H1 (cell line): ENCODE results near the gene PLEKHG4. TPM values are rescaled to one million over a fixed set of nuclear protein-coding genes. Genes with fewer than 3 reads are reported as not detected.

ENCODE experiments used
- CTCF ChIA-PET: fragments of 300-600 bp; sonication (Branson Sonifier 250); formaldehyde crosslinking; loops from one replicate; lab custom pipeline; 2021; ENCODE audit not compliant: partially characterized antibody; lab: Charles Lee
- POLR2A ChIA-PET: fragments of 300-600 bp; sonication (Branson Sonifier 250); formaldehyde crosslinking; loops from one replicate; lab custom pipeline; 2021; ENCODE audit warnings: inconsistent platforms; ENCODE audit not compliant: partially characterized antibody; lab: Charles Lee
- DNase-seq, 2 experiments: peaks; one replicate each; pipeline versions ENCODE4 v3.0.0 to v3.0.0-alpha.2; 2010 to 2022; ENCODE audit warnings: low spot score in 2 of 2, low read depth in 1 of 2, mixed read lengths in 1 of 2
- FAIRE-seq: peaks from 2 replicates; lab custom pipeline; 2011; peaks lifted over from hg19 to GRCh38; lab: Jason Lieb, UNC
- H2AFZ ChIP-seq: 2 replicates; pipeline ENCODE4 v1.8.1; 2012; ENCODE audit warnings: low read length, inconsistent platforms
- H2AK5ac ChIP-seq: 2 replicates; pipeline ENCODE4 v1.6.1; 2013; ENCODE audit warnings: low read depth, low read length
- H2BK120ac ChIP-seq: replicated peaks from 2 replicates; pipeline ENCODE3; 2013; ENCODE audit warnings: low read depth, low read length, inconsistent platforms
- H2BK12ac ChIP-seq: 2 replicates; pipeline ENCODE4 v1.6.1; 2013; ENCODE audit warnings: low read depth, low read length
- H2BK15ac ChIP-seq: 2 replicates; pipeline ENCODE4 v1.6.1; 2013; ENCODE audit warnings: low read length
- H2BK20ac ChIP-seq: 2 replicates; pipeline ENCODE4 v1.6.1; 2013; ENCODE audit warnings: low read length
- H2BK5ac ChIP-seq: 2 replicates; pipeline ENCODE4 v1.6.1; 2013; ENCODE audit warnings: low read depth, low read length
- H3K14ac ChIP-seq: 2 replicates; pipeline ENCODE4 v1.6.1; 2013; ENCODE audit warnings: inconsistent platforms; ENCODE audit not compliant: insufficient read length
- H3K18ac ChIP-seq: 2 replicates; pipeline ENCODE4 v1.6.1; 2013; ENCODE audit warnings: low read length; ENCODE audit errors: extremely low read depth
- H3K23ac ChIP-seq: 2 replicates; pipeline ENCODE4 v1.6.1; 2013; ENCODE audit warnings: inconsistent platforms; ENCODE audit not compliant: insufficient read length
- H3K23me2 ChIP-seq: 2 replicates; pipeline ENCODE4 v1.6.1; 2013; ENCODE audit warnings: low read depth, low read length
- H3K27ac ChIP-seq: 2 replicates; pipeline ENCODE4 v1.6.1; 2011; ENCODE audit warnings: low read depth, low read length, inconsistent platforms
- H3K27me3 ChIP-seq, 4 experiments: replicated peaks in 1 of 4; 1 replicate in 1 of 4; 2 replicates in 3 of 4; pipeline versions ENCODE4 v1.6.1 to v1.8.1; 2011 to 2013; ENCODE audit warnings: low read length in 3 of 4, mild to moderate bottlenecking in 3 of 4, inconsistent platforms in 2 of 4, mixed read lengths in 2 of 4, moderate library complexity in 1 of 4; ENCODE audit not compliant: control insufficient read depth in 3 of 4, insufficient read depth in 3 of 4; ENCODE audit errors: extremely low read depth in 1 of 4
- H3K36me3 ChIP-seq, 4 experiments: 2 replicates each; pipeline versions ENCODE4 v1.6.1 to v1.8.1; 2011 to 2013; ENCODE audit warnings: mild to moderate bottlenecking in 4 of 4, low read length in 3 of 4, moderate library complexity in 2 of 4, control low read depth in 1 of 4, inconsistent platforms in 1 of 4; ENCODE audit not compliant: insufficient read depth in 4 of 4, control insufficient read depth in 2 of 4
- H3K4ac ChIP-seq: replicated peaks from 2 replicates; pipeline ENCODE3; 2013; ENCODE audit warnings: low read length, low read depth, mixed read lengths, inconsistent platforms; ENCODE audit not compliant: insufficient read length
- H3K4me1 ChIP-seq, 4 experiments: replicated peaks in 1 of 4; 1 replicate in 1 of 4; 2 replicates in 3 of 4; pipeline versions ENCODE4 v1.6.1 to v1.8.1; 2011 to 2013; ENCODE audit warnings: low read length in 3 of 4, inconsistent platforms in 2 of 4, mixed read lengths in 1 of 4; ENCODE audit not compliant: insufficient read depth in 4 of 4, control insufficient read depth in 3 of 4
- H3K4me2 ChIP-seq, 2 experiments: 2 replicates each; pipeline versions ENCODE4 v1.6.1 to v1.8.1; 2011 to 2013; ENCODE audit warnings: low read depth in 2 of 2, low read length in 2 of 2, control low read depth in 1 of 2, inconsistent platforms in 1 of 2, mild to moderate bottlenecking in 1 of 2; ENCODE audit not compliant: insufficient read depth in 1 of 2
- H3K4me3 ChIP-seq, 4 experiments: fragments of 200-600, 300-600 bp in 1 of 4; sonication (generic), shearing (Covaris generic), sonication (Bioruptor Twin) in 1 of 4; 2 replicates each; pipeline versions ENCODE4 v1.5.1 to v1.8.1; 2011 to 2016; ENCODE audit warnings: low read length in 4 of 4, low read depth in 3 of 4, control low read depth in 2 of 4, inconsistent platforms in 2 of 4, mild to moderate bottlenecking in 2 of 4, mixed read lengths in 1 of 4, moderate library complexity in 1 of 4; ENCODE audit not compliant: insufficient read depth in 2 of 4; ENCODE audit errors: extremely low read depth in 1 of 4
- H3K56ac ChIP-seq: replicated peaks from 2 replicates; pipeline ENCODE3; 2013; ENCODE audit warnings: low read depth, mild to moderate bottlenecking, mixed read lengths, low read length, inconsistent platforms; ENCODE audit not compliant: insufficient read length
- H3K79me1 ChIP-seq: 2 replicates; pipeline ENCODE4 v1.6.1; 2013; ENCODE audit warnings: low read depth, low read length, control low read depth
- H3K79me2 ChIP-seq, 2 experiments: 2 replicates each; pipeline versions ENCODE4 v1.6.1 to v1.8.1; 2012 to 2013; ENCODE audit warnings: low read length in 2 of 2, mild to moderate bottlenecking in 2 of 2, inconsistent platforms in 1 of 2; ENCODE audit not compliant: insufficient read depth in 2 of 2, control insufficient read depth in 1 of 2
- H3K9ac ChIP-seq, 4 experiments: replicated peaks in 1 of 4; 1 replicate in 1 of 4; 2 replicates in 3 of 4; pipeline versions ENCODE4 v1.6.1 to v1.8.1; 2011 to 2013; ENCODE audit warnings: low read depth in 3 of 4, low read length in 3 of 4, control low read depth in 2 of 4, mild to moderate bottlenecking in 2 of 4, moderate library complexity in 2 of 4, inconsistent platforms in 1 of 4; ENCODE audit errors: extremely low read depth in 1 of 4
- H3K9me3 ChIP-seq, 2 experiments: 2 replicates each; pipeline versions ENCODE4 v1.6.1 to v1.8.1; 2012 to 2013; ENCODE audit warnings: mild to moderate bottlenecking in 2 of 2, moderate library complexity in 2 of 2, control low read depth in 1 of 2, inconsistent platforms in 1 of 2, low read depth in 1 of 2, low read length in 1 of 2, mixed read lengths in 1 of 2; ENCODE audit not compliant: insufficient read depth in 2 of 2
- H4K20me1 ChIP-seq, 2 experiments: replicated peaks in 1 of 2; 2 replicates each; pipeline versions ENCODE3 to v1.8.1; 2011 to 2013; ENCODE audit warnings: inconsistent platforms in 2 of 2, low read length in 2 of 2, mild to moderate bottlenecking in 1 of 2; ENCODE audit not compliant: insufficient read depth in 2 of 2, control insufficient read depth in 1 of 2
- H4K5ac ChIP-seq: 2 replicates; pipeline ENCODE4 v1.6.1; 2013; ENCODE audit warnings: low read length, low read depth, mixed read lengths, inconsistent platforms; ENCODE audit not compliant: insufficient read length
- H4K8ac ChIP-seq: 2 replicates; pipeline ENCODE4 v1.8.0; 2013; ENCODE audit warnings: mild to moderate bottlenecking, moderate library complexity, low read length, inconsistent platforms; ENCODE audit not compliant: insufficient read depth; ENCODE audit errors: extremely low read depth
- H4K91ac ChIP-seq: replicated peaks from 2 replicates; pipeline ENCODE3; 2013; ENCODE audit warnings: low read length, mixed read lengths, inconsistent platforms; ENCODE audit not compliant: insufficient read length
- CHD1 ChIP-seq: IDR thresholded peaks from 2 replicates; pipeline ENCODE4 v1.6.1; 2012; ENCODE audit warnings: low read depth, low read length, improper control_type of control experiment
- EP300 ChIP-seq, 2 experiments: IDR thresholded peaks; 1 replicate in 1 of 2; 2 replicates in 1 of 2; pipeline ENCODE4 v1.6.1; 2011 to 2012; ENCODE audit warnings: low read depth in 2 of 2, low read length in 2 of 2, mild to moderate bottlenecking in 2 of 2, borderline replicate concordance in 1 of 2, inconsistent platforms in 1 of 2, moderate library complexity in 1 of 2
- EZH2 ChIP-seq: fragments of 200-600 bp; sonication (generic); IDR thresholded peaks from 2 replicates; pipeline ENCODE4 v1.7.1; 2012; ENCODE audit warnings: low read depth, mild to moderate bottlenecking, moderate library complexity, low read length, inconsistent platforms; ENCODE audit not compliant: severe bottlenecking
- JUND ChIP-seq: IDR thresholded peaks from 2 replicates; pipeline ENCODE4 v1.6.1; 2011; ENCODE audit warnings: mild to moderate bottlenecking, improper control_type of control experiment, low read length
- NANOG ChIP-seq: IDR thresholded peaks from 2 replicates; pipeline ENCODE4 v1.6.1; 2011; ENCODE audit warnings: low read length, low read depth, mild to moderate bottlenecking, inconsistent platforms; ENCODE audit not compliant: insufficient read depth, poor library complexity, severe bottlenecking
- RAD21 ChIP-seq, 2 experiments: IDR thresholded peaks in 1 of 2; conservative IDR thresholded peaks in 1 of 2; 2 replicates each; pipeline ENCODE4 v1.6.1; 2011; ENCODE audit warnings: low read depth in 2 of 2, low read length in 2 of 2, improper control_type of control experiment in 1 of 2, inconsistent platforms in 1 of 2, mild to moderate bottlenecking in 1 of 2, moderate library complexity in 1 of 2
- RBBP5 ChIP-seq: IDR thresholded peaks from 2 replicates; pipeline ENCODE4 v1.7.1; 2012; ENCODE audit warnings: low read depth, mild to moderate bottlenecking, inconsistent platforms, low read length, moderate library complexity, borderline replicate concordance
- SP1 ChIP-seq: IDR thresholded peaks from 2 replicates; pipeline ENCODE4 v1.6.1; 2011; ENCODE audit warnings: low read depth, low read length
- SUZ12 ChIP-seq: fragments of 200-600 bp; sonication (generic); IDR thresholded peaks from 2 replicates; pipeline ENCODE4 v1.6.1; 2012; ENCODE audit warnings: mild to moderate bottlenecking, inconsistent platforms, low read length, moderate library complexity, mixed read lengths
- TAF1 ChIP-seq: IDR thresholded peaks from 2 replicates; pipeline ENCODE4 v1.6.1; 2011; ENCODE audit warnings: mild to moderate bottlenecking, low read depth, low read length
- TCF12 ChIP-seq: IDR thresholded peaks from 2 replicates; pipeline ENCODE4 v1.6.1; 2011; ENCODE audit warnings: low read depth, mild to moderate bottlenecking, low read length
- WGBS, 2 experiments: shearing (Covaris generic) in 1 of 2; methylation state at CpG; one replicate each; pipeline versions ENCODE4 v1.1.6 to v1.1.7; 2013 to 2015; ENCODE audit warnings: low lambda C conversion rate in 2 of 2, mixed read lengths in 2 of 2, inconsistent platforms in 1 of 2, low coverage in 1 of 2, missing lambda C conversion rate in 1 of 2; ENCODE audit not compliant: insufficient replicate concordance in 2 of 2, insufficient coverage in 1 of 2, insufficient read length in 1 of 2; ENCODE audit errors: extremely low coverage in 1 of 2, missing lambda C conversion rate in 1 of 2; 5-methylcytosine and 5-hydroxymethylcytosine counted together
- polyA plus RNA-seq, 7 experiments: library from polyadenylated mRNA; depleted of rRNA in 3 of 7; stranded (reverse) in 5 of 7; unstranded in 2 of 7; fragments of >200 nt in 5 of 7; fragments of 200-250 nt in 2 of 7; gene quantifications; 1 replicate in 5 of 7; 2 replicates in 1 of 7; 4 replicates in 1 of 7; pipeline versions ENCODE4 v1.2.1 to v1.2.3, GENCODE V29; 2011 to 2013; ENCODE audit warnings: missing spikeins in 2 of 7, mixed read lengths in 2 of 7
- total RNA-seq: library from RNA; stranded (reverse); fragmentation: NEBNext Ultra II Directional; extraction: Animal tissue kit (Norgen Biotek cat#: 25700); gene quantifications from 2 replicates; pipeline ENCODE4 v1.2.1, GENCODE V29; 2021
- TF ChIP-seq, protein P1 (sequence below): IDR thresholded peaks from 2 replicates; pipeline ENCODE4 v1.6.1; 2012; ENCODE audit warnings: inconsistent platforms

Gene PLEKHG4
- total and polyA plus RNA-seq, 2 of the 8 experiments (the other 6 are each of a cell fraction or from before 2014, with no cell fraction given), result 7.7 to 11.1 TPM

DNA sequence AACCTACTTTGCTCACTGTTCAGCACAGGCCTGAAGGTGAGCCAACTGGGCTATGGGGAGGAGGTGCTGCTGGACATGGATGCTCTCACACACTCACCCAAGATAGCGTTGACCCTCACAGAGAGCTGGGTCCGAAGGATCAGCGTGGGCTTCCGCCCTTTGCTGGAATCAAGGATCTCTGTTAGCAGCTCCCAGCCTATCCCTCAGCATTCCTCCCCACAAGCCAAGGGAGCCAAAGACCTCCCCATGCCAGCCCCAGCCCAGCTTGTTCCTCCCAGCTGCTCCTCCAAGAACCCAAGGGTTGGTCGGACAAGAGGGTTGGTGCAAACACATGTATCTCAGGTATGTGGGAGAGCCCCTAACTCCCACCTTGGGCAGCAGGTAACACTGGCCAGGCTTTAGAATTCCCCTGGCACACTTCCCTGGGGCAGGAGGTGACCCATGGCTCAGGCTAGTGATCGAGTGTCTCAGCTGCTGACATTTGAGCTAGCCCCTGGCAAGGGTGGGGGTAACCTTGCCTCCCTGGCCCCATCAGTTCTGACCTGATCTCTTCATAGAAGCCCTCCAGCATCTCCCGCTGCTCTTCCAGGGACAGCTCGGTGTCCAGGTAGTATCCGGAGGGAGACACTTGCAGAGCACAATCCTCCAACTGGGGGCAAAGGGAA, 40.4 kb upstream of the PLEKHG4 start:
- no peak overlapping the region for H4K91ac ChIP-seq
- H4K5ac ChIP-seq, result no peak overlapping the region
- peaks cover 0 to 8% of the 10 kb centered on the region in 2 experiments; a peak in 2 of 4 replicates for H3K79me2 ChIP-seq
- no peak overlapping the region for H2BK15ac ChIP-seq
- H2AK5ac ChIP-seq, result no peak overlapping the region
- ChIA-PET POLR2A (interaction anchor here (0.8 to 11.2 kb wide), 5 partner anchors 8 to 189 kb away, joined by 3 to 111 read pairs (median 4); partner anchors contain the start of genes FHOD1, SLC9A5 and TMEM208), CTCF (interaction anchor here (0.7 to 4.6 kb wide), 12 partner anchors 8 to 88 kb away, joined by 3 to 23 read pairs (median 3); partner anchors contain the start of genes EXOC3L1, KCTD19, LRRC36 and NOL3)
- H3K4ac ChIP-seq, result no peak overlapping the region
- no peak for FAIRE-seq
- no peak overlapping the region for H3K23ac ChIP-seq
- 86% methylated on average over 9 of the region's 9 CpGs; no CpG with 5 or more reads in 1 of the 2 experiments for WGBS, 2 experiments
- peaks cover 0 to 9% of the 10 kb centered on the region in 2 experiments for H4K20me1 ChIP-seq
- H2BK5ac ChIP-seq, result no peak overlapping the region
- no peaks in the 10 kb centered on the region for H3K27me3 ChIP-seq
- no peak overlapping the region for H2AFZ ChIP-seq
- no peak overlapping the region for H3K4me2 ChIP-seq
- H3K79me1 ChIP-seq, result peaks cover 19% of the 10 kb centered on the region
- no peak overlapping the region for H3K27ac ChIP-seq
- H3K14ac ChIP-seq, result no peak overlapping the region
- peaks cover 3 to 8% (median 7%) of the 10 kb centered on the region in 4 experiments; a peak in 6 of 7 replicates for H3K4me1 ChIP-seq
- peaks cover 5 to 16% (median 9%) of the 10 kb centered on the region in 4 experiments; a peak in 5 of 8 replicates for H3K36me3 ChIP-seq
- no peak overlapping the region for H2BK20ac ChIP-seq
- H4K8ac ChIP-seq, result no peak overlapping the region
- no peak for DNase-seq
- no peak overlapping the region for H2BK12ac ChIP-seq
- H3K4me3 ChIP-seq, result no peak overlapping the region
- no peaks in the 10 kb centered on the region for H3K23me2 ChIP-seq
- H2BK120ac ChIP-seq, result no peak overlapping the region
- H3K9me3 ChIP-seq, result no peaks in the 10 kb centered on the region
- H3K18ac ChIP-seq, result no peak overlapping the region
- no peak overlapping the region for H3K56ac ChIP-seq
- H3K9ac ChIP-seq, result no peak overlapping the region
- TF ChIP-seq CHD1 (no peak), TCF12 (no peak), NANOG (no peak), SP1 (no peak), TAF1 (no peak), EZH2 (no peak), EP300 (IDR thresholded peaks at IDR 0.05; ENCODE audit: borderline replicate concordance in 1 of 2, low read depth in 2 of 2, low read length in 2 of 2) (no peak), RAD21 (IDR thresholded peaks at IDR 0.05 in 1 of 2, conservative IDR thresholded peaks at IDR 0.05 in 1 of 2; ENCODE audit: low read depth in 2 of 2, low read length in 2 of 2) (no peak), SUZ12 (no peak), RBBP5 (no peak), JUND (no peak)
- TF ChIP-seq, protein P1, sequence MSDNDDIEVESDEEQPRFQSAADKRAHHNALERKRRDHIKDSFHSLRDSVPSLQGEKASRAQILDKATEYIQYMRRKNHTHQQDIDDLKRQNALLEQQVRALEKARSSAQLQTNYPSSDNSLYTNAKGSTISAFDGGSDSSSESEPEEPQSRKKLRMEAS, result no peak
